A549 treated with CpdA at 1 μM for 4 hours (cell line): Measurements from ENCODE around the gene STX16. TPM values are rescaled to one million over a fixed set of nuclear protein-coding genes. Genes with fewer than 3 reads are reported as not detected.

Experiments used
- total RNA-seq: library from RNA; stranded (reverse); fragments of 200-300 nt; extraction: Qiagen RNA extraction; gene quantifications from 5 replicates; pipeline ENCODE4 v1.2.3, GENCODE V29; 2022; ENCODE audit warnings: low read depth

Gene STX16, protein sequence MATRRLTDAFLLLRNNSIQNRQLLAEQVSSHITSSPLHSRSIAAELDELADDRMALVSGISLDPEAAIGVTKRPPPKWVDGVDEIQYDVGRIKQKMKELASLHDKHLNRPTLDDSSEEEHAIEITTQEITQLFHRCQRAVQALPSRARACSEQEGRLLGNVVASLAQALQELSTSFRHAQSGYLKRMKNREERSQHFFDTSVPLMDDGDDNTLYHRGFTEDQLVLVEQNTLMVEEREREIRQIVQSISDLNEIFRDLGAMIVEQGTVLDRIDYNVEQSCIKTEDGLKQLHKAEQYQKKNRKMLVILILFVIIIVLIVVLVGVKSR
- 34.2 to 41.1 TPM (median 36.8 TPM) in 5 replicates for total RNA-seq

DNA sequence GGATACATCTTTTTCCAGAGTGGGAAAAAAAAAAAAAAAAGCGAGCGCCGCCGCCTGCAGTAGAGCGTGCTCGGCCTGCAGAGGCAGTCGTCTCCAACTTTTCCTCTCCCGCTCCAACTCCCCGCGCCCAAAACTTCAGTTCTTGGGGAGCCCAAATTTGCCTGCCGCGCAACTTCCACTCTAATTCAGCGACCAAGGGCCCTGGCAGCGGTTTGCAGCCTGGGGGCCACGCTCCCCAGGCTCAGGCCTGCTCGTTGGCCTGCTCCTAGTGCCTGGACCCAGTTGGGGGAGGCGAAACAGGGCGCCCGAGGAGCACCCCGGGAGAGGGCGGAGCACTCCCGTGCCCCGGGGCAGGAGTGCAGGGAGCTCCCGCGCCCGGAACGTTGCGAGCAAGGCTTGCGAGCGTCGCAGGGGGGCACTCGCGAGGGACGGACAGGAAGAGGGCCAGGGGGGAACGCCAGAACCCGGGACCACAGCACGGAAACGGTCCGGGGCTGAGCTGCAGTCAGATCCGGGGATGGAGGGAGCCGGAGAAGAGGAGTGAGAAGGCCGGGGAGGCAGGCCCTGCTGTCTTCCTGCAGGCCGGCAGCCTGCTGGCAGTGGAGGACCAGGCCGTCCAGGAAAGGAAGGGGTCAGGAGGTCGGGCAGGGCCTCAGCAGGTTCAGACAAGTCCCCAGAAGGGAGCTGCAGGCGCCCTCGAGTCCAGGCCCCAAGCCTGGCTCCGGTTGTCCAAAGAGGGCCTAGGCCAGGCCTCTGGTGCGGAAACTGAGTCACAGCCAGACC, at the start of gene STX16:
Gene STX16, plus strand, starts transcription at position 508 of the 783 bp plus-strand sequence. CDS start 724 bp downstream, outside the sequence.

DNA sequence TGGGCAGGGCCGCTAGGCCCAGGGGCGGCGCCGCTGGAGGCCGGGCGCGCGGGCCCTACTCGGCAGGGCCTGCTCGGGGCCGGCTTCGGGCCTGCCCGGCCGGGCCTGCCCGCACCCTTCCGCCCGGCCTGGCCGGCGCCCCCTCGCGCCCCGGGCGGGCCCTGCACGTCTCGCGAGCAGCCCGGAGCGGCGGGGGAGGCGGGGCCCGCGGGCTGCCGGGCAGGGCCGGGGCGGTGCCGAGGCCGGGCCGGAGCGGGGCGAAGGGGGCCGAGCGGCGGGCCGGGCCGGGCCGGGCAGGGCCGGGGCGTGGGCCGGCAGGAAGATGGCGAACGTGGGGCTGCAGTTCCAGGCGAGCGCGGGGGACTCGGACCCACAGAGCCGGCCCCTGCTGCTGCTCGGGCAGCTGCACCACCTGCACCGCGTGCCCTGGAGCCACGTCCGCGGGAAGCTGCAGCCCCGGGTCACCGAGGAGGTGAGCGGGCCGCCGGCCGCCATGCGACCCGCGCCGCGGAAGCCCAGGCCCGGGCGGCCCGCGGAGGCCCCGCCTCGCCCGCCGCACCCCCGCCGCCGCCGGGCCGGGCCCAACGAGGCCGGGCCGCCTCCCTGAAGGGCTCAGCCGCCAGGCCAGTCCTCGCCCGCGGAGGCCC, 41.6 kb downstream of the STX16 start, which contains the start of gene NPEPL1:
Gene NPEPL1, plus strand, starts transcription at position 222 of the 647 bp plus-strand sequence. Its CDS starts 101 bp downstream, at position 323.

Other genes starting within 250 kb of the STX16 start
- gene APCDD1L, start 135.9 kb upstream of the STX16 start, total RNA-seq, result 0.06 to 0.09 TPM (median 0.07 TPM) in 5 replicates
- gene NPEPL1, start 41.5 kb downstream of the STX16 start, total RNA-seq, result 29.9 to 36.6 TPM (median 30.7 TPM) in 5 replicates
- gene GNAS-AS1, start 199.6 kb downstream of the STX16 start, total RNA-seq, result not detected in 5 replicates
- 684 to 769 TPM (median 714 TPM) in 5 replicates for gene GNAS, start 201.4 kb downstream of the STX16 start, total RNA-seq